Duodenal mucosa (tissue), 2 donors: ENCODE measurements around the gene ELF2.
"Not testable (repeated sequence)": the region's sequence is repeated elsewhere in the genome, so short reads cannot be mapped to it uniquely, and the experiment has no call there.

Experiments used
- H3K27ac ChIP-seq: one replicate; pipeline ENCODE4 v1.7.0; 2013; ENCODE audit warnings: low read depth, low read length
- H3K27me3 ChIP-seq, 2 donors: one replicate each; pipeline ENCODE4 v1.7.0; 2013; ENCODE audit warnings: low read length in 2 of 2, control low read depth in 1 of 2; ENCODE audit not compliant: insufficient read depth in 2 of 2, control insufficient read depth in 1 of 2
- H3K36me3 ChIP-seq, 2 donors: one replicate each; pipeline ENCODE4 v1.7.0; 2013; ENCODE audit warnings: low read length in 2 of 2, control low read depth in 1 of 2; ENCODE audit not compliant: insufficient read depth in 2 of 2, control insufficient read depth in 1 of 2
- H3K4me1 ChIP-seq, 2 donors: one replicate each; pipeline ENCODE4 v1.7.0; 2013; ENCODE audit warnings: low read length in 2 of 2, control low read depth in 1 of 2; ENCODE audit not compliant: insufficient read depth in 2 of 2, control insufficient read depth in 1 of 2
- H3K4me3 ChIP-seq, 2 donors: one replicate each; pipeline ENCODE4 v1.7.0; 2013; ENCODE audit warnings: low read length in 2 of 2, low read depth in 1 of 2
- H3K9ac ChIP-seq, 2 donors: one replicate each; pipeline ENCODE4 v1.7.0; 2013; ENCODE audit warnings: low read length in 2 of 2, low read depth in 1 of 2
- H3K9me3 ChIP-seq, 2 donors: one replicate each; pipeline ENCODE4 v1.7.0; 2013; ENCODE audit warnings: low read length in 2 of 2, control low read depth in 1 of 2; ENCODE audit not compliant: control insufficient read depth in 1 of 2

Gene ELF2

DNA sequence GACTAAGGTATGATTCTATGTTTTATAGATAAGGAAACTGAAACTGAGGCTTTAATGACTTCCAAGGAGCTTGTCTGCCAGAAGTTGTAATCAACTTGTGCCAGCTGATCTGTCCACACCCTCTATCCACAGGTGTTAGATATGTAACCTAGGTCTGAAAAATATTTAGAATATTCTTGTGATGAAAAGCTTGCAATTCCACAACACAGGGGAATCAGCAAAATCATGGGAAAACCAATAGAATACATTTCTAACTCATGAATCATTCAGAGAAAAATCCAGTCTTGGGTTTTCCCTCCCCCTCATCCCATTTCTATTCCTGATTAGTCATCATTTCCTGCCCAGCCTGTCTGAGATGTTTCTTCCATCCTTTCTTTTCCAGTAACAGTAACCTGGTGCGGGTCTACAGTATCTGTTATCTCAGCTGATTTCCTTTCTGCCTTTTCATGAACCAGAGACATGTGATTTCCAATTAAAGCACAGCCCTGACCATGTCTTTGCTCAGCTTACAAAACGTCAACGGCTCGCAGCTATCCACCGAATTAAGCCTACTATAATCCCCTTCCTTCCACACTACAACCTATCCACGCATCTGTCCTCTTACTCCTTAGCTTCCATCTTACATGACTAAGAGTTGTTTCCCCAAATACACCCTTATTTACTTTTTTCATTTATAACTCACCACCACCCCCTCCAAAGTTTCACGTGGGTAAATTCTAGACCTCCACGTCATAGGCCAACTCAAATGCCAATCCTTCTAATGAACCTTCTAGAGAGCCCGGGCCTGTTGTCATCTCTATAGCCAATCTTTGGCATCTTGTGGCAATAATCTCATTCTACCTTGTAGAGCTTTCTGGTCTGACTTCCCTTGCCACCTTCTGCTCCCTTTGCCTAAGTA, 162.4 kb downstream of the ELF2 start:
- Histone ChIP-seq H3K27me3 (no peaks in the 10 kb centered on the region), H3K4me1 (peaks cover 19 to 24% of the 10 kb centered on the region in 2 donors), H3K27ac (peak overlapping the region; percentile 83), H3K9ac (peak overlapping the region; percentile 50 to 67), H3K36me3 (no peaks in the 10 kb centered on the region), H3K9me3 (no peaks in the 10 kb centered on the region), H3K4me3 (peak overlapping the region; percentile 75 to 91)

GRCh38 chr4:139011225-139011950, 165.6 kb downstream of the ELF2 start:
- Histone ChIP-seq H3K36me3 (no peaks in the 10 kb centered on the region), H3K4me1 (peaks cover 15 to 22% of the 10 kb centered on the region in 2 donors), H3K4me3 (no peak overlapping the region), H3K27me3 (no peaks in the 10 kb centered on the region), H3K9me3 (peaks cover 0 to 3% of the 10 kb centered on the region in 2 donors), H3K27ac (no peak overlapping the region), H3K9ac (no peak overlapping the region)

- no peaks in the 10 kb centered on the region for H3K27me3 ChIP-seq
- H3K9ac ChIP-seq = no peak overlapping the region
- no peak overlapping the region for H3K4me3 ChIP-seq
- H3K9me3 ChIP-seq = peaks cover 0 to 3% of the 10 kb centered on the region in 2 donors
- no peaks in the 10 kb centered on the region for H3K36me3 ChIP-seq
- H3K4me1 ChIP-seq = peaks cover 10 to 15% of the 10 kb centered on the region in 2 donors
- no peak overlapping the region for H3K27ac ChIP-seq
Observed at GRCh38 chr4:139009702-139010101, 167.3 kb downstream of the ELF2 start.

GRCh38 chr4:139008278-139008677, 168.7 kb downstream of the ELF2 start:
- H3K4me1 ChIP-seq, H3K4me3 ChIP-seq, H3K36me3 ChIP-seq, H3K9ac ChIP-seq, H3K27me3 ChIP-seq, H3K9me3 ChIP-seq, H3K27ac ChIP-seq: not testable (repeated sequence)

GRCh38 chr4:139007640-139008039, 169.4 kb downstream of the ELF2 start:
- peaks cover 0 to 5% of the 10 kb centered on the region in 2 donors for H3K4me1 ChIP-seq
- no peak overlapping the region for H3K27ac ChIP-seq
- H3K27me3 ChIP-seq = no peaks in the 10 kb centered on the region
- peaks cover 0 to 3% of the 10 kb centered on the region in 2 donors for H3K9me3 ChIP-seq
- no peak overlapping the region for H3K9ac ChIP-seq
- no peaks in the 10 kb centered on the region for H3K36me3 ChIP-seq
- H3K4me3 ChIP-seq = no peak overlapping the region
